Measurements from ENCODE around the gene TOB1.
"Not testable (repeated sequence)": the region's sequence is repeated elsewhere in the genome, so short reads cannot be mapped to it uniquely, and the experiment has no call there.

Gene TOB1

GRCh38 chr17:50894513-50894912, 28.4 kb upstream of the TOB1 start:
- not testable (repeated sequence) for DNase-seq

GRCh38 chr17:50893183-50893993, 27.2 kb upstream of the TOB1 start:
- DNase-seq, result no peak

- no peak for DNase-seq
Measured at GRCh38 chr17:50892101-50892776, 26.1 kb upstream of the TOB1 start.

- DNase-seq, result no peak
Measured at GRCh38 chr17:50891577-50891989, 25.4 kb upstream of the TOB1 start.

- DNase-seq, result peak; percentile 71
Measured at GRCh38 chr17:50890675-50891516, 24.7 kb upstream of the TOB1 start.

- DNase-seq, result no peak
Measured at GRCh38 chr17:50889528-50890118, 23.5 kb upstream of the TOB1 start.

- DNase-seq, result no peak
Measured at GRCh38 chr17:50887705-50888245, 21.6 kb upstream of the TOB1 start.

GRCh38 chr17:50884439-50885311, 18.5 kb upstream of the TOB1 start:
- DNase-seq, result no peak

GRCh38 chr17:50883850-50884438, 17.8 kb upstream of the TOB1 start:
- DNase-seq, result no peak

GRCh38 chr17:50882851-50883250, 16.7 kb upstream of the TOB1 start:
- DNase-seq, result no peak

- no peak for DNase-seq
Measured at GRCh38 chr17:50881182-50881581, 15.0 kb upstream of the TOB1 start.

GRCh38 chr17:50879086-50879485, 12.9 kb upstream of the TOB1 start:
- no peak for DNase-seq

- DNase-seq, result no peak
Measured at GRCh38 chr17:50877838-50878237, 11.7 kb upstream of the TOB1 start.

GRCh38 chr17:50877042-50877441, 10.9 kb upstream of the TOB1 start:
- DNase-seq, result not testable (repeated sequence)

- DNase-seq, result no peak
Measured at GRCh38 chr17:50875074-50875473, 8.9 kb upstream of the TOB1 start.

- no peak for DNase-seq
Measured at GRCh38 chr17:50872710-50873424, 6.7 kb upstream of the TOB1 start.

- no peak for DNase-seq
Measured at GRCh38 chr17:50871898-50872297, 5.7 kb upstream of the TOB1 start.

GRCh38 chr17:50871364-50871763, 5.2 kb upstream of the TOB1 start:
- no peak for DNase-seq

- no peak for DNase-seq
Measured at GRCh38 chr17:50868602-50869001, 2.4 kb upstream of the TOB1 start.

GRCh38 chr17:50868140-50868438, 1.9 kb upstream of the TOB1 start:
- DNase-seq, result no peak

Measured in NCI-H82 (cell line).